HG03280 (cell line): ENCODE measurements around the gene ADGRG1.
A peak's percentile ranks its signal among the peaks of the same experiment; 100 is the strongest.

ENCODE experiments used
- ATAC-seq: cut with Tn5 transposase; IDR thresholded peaks from one replicate; pipeline ENCODE4 v1.9.1; 2021; ENCODE audit warnings: mild to moderate bottlenecking, moderate library complexity; ENCODE audit not compliant: unreplicated experiment

ADGRG1 gene

DNA sequence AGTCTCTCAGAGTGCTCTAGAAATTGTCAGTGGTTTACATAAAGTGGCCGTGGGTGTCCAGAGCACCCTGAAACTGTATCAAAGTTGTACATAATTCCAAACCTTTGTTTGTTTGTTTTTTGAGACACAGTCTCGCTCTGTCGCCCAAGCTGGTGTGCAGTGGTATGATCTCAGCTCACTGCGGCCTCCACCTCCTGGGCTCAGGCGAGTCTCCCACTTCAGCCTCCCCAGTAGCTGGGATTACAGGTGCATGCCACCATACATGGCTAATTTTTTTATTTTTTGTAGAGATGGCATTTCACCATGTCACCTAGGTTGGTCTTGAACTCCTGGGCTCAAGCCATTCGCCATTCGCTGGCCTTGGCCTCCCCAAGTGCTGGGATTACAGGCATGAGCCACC is 24.3 kb upstream of the ADGRG1 start:
- ATAC-seq, result no peak

DNA sequence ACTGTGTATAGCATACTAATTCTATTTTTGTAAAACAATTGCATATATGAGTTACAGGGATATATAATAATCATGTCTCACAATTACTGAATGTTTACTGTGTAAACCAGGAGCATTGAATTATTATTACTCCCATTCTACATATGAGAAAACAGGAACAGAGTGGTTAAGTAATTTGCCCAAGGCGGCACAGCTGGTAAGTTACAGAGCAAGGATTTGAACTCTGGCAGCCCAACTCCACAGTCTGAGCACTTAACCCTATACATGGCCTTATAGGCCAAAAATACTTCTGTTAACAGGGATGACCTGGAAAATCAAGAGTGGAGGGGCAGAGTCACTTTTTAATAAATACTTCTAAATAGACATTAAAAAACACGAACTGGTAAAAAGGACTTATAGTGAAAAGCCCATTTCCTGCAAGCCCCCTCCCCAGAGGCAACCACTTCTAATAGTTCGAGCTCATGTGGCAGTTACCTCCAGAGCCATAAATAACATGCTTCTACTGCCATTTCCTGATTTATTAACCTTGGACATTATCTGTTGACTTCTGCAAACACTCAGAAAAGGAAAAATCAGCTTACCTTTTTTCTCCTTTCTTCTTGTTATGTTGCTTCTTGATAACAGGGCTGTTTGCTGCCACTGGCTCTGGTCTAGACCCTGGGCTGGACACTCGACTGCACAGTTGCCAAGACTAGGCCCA is 22.1 kb upstream of the ADGRG1 start:
- ATAC-seq, result no peak

DNA sequence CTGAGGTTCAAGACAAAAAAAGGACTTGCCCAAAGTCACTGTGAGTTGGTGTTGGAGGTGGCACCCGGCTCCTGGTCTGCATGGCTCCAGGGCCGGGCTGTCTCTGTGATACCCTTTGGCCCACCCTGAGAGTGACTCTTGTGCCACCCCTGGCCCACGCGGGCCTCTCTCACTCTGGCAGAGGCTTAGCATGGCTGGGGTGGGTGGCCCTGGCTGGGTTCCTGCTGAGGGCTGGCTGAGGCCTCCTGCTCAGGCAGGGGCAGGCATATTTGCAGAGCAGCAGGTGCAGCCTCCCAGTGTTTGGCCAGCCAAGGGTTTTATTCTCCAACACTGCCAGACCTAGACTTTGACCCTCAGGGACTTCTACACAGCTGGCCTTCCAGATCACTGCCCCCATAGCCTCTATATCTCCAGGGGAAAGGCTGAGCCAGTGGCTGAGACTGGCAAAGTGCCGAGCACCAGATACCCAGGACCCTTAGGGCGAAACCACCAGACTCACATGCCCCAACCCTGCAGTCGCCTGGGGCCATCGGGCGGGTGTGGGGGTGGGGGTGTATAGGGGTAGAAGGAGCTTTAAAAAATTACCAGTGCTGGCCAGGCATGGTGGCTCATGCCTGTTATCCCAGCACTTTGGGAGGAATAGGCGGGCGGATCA is 21.5 kb upstream of the ADGRG1 start:
- no peak for ATAC-seq

DNA sequence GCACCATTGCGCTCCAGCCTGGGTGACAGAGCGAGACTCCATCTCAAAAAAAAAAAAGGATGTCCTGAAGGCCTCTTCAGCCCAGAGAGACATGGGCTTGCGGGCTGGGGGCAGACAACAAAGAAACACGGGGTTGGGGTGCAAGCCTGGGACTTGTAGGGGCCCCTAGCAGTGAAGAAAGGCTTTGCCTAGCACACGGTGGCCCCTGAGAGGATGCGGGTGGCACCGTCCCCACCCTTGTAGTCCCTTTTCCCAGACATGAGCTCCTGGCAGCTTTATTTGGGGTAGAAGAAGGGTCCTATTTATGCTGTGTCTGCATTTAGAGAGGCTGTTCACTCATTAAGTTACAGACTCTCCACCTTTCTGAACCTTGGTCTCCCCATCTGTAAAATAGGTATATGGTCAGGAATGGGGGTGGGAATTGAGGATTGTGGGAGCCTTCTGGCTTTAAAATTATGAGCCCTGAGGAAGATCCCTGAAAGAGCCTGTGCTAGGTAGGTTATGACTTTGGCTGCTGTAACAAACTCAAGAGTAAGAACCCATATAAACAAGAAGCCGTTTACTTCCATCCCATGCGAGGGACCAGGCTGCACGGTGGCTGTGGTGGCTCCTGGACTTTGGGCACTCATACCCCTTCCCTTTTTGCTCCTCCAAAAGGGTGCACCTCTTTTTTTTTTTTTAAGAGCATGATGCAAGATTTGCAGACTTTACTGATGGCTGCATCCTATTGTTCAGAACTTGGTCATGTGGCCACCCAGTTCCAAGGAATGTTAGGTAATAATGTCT is 20.6 kb upstream of the ADGRG1 start:
- ATAC-seq, result no peak

DNA sequence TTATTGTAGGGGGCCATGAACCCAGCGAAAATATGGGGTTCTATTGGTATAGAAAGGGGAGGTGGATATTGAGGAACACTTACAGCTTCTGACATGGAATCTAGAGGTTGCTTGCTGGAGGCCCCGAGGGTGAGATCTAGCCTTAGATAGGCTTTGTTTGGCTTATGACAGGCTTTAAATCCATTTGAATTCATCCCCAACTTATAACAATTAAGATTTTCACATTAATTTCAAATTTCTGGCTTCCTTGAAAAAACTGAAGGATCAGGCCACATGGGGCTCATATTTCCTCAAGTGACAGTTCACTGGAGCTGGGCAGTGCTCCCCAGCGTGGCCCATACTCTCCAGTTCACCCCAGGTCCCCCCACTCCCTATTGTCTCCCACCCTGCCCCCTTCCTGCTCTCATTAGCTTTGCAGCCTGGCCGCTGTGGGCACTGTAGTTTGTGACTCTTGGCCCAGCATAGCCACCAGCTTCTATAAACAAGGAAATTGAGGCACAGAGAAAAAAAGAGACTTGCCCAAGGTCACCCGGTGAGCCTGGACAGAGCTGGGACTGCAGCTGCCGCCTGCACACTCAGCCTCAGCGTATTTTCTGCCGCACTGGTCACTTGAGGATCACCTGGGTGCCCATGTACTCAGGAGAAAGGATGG is 19.8 kb upstream of the ADGRG1 start:
- ATAC-seq, result no peak

DNA sequence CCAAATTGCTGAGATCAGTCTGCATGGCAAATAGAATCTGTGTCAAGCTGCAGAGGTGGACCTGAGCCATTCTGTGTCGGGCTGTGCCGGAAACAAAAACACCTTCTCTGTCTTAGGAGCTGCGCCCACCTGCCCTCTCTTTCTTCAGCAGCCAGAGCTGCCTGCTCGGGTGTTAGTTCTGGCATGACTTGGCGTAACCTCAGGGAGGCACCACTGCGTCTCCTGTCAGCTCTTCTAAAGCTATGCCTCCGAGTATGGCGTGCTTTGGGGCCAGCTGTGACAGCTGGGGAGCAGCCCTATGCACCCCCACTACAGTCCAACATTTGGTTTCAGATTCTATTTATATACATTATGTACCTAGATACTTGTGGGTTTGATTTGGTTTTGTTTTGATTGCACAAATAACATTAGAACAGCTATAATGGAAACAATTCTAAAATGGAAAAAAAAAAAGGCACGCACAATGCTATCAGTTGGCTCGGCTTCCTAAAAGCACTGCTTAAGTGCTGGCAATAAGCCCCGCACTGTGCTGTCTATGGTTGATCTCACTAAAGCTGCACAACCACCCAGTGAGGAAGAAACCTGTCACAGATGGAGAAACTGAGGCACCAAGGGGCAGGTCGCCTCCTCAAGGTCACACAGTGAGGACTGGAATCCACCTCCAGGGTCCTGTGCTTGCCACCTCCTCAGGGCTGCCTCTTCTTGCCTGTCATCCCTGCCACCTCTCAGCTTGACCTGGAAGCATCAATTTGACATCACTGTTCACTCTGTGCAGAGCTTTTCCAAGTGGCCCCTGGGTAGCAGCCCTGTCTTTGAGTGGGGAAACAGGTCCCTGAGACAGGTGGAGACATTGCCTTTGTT is 18.7 kb upstream of the ADGRG1 start:
- ATAC-seq, result peak; percentile 95

DNA sequence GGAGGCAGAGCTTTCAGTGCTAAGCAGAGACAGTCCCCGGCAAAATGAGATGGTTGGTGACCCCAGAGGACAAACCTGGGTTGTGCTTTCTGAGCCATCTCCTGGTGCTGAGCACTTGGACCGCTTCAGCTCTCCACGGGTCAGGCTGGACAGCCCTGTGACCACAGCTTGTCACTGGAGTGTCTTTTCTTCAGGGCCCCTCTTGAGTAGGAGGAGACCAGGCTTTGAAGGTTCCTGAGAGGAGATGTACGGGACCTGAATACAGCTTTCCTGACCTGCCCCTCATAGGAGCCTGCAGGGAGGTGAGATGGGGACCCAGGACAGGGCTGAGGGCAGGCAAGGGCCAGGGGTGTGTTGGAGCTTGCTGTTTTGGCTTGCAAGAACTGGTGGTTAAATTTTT is 17.8 kb upstream of the ADGRG1 start:
- no peak for ATAC-seq

DNA sequence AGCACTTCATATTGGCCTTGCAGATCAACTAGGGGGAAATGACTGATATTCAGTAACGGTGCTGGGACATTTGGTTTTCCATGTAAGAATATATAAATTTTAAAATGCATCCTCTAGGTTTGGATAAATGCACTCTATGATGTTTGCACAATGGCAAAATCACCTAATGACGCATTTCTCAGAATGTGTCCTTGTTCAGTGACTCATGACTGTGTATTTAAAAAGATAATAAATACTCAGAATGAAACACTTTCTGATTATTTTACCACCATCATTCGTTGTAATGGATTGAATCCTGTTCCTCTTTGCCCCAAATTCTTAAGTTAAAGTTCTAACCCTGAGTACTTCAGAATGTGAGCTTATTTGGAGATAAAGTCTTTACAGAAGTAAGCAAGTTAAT is 17.2 kb upstream of the ADGRG1 start:
- ATAC-seq, result no peak

DNA sequence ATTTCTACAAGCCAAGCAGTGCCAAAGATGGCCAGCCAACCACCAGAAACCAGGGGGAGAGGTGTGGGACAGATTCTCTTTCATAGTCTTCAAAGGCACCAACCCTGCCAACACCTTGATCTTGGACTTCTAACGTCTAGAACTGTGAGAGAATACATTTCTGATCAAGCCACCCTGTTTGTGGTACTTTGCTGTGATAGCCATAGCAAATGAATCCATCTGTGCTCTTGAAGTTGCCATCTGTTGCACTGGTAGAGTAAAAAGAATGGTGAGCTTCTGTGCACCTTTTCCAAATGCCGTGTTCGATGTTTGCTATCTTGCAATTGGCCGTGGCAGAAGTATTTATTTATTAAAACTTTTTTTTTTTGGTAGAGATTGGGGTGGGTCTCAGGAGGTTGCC is 16.7 kb upstream of the ADGRG1 start:
- ATAC-seq, result no peak

DNA sequence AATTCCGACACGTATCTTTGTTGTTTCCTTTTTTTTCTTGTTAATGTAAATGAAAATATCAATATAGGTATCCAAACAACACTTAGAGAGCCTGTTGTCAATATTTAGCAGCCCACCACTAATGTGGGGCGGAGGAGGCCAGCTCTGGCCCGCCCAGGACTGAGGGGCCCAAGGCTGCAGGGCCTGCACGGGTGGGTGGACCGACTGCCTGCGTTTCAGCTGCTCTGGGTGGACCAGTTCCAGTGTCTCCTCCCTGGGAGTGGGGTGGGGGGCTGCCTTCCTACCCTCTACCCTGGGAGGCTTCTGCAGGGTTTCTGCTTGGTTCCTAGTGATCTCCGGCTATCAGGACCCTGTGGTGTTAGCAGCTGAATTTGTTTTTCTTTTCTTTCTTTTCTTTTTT is 15.9 kb upstream of the ADGRG1 start:
- no peak for ATAC-seq

DNA sequence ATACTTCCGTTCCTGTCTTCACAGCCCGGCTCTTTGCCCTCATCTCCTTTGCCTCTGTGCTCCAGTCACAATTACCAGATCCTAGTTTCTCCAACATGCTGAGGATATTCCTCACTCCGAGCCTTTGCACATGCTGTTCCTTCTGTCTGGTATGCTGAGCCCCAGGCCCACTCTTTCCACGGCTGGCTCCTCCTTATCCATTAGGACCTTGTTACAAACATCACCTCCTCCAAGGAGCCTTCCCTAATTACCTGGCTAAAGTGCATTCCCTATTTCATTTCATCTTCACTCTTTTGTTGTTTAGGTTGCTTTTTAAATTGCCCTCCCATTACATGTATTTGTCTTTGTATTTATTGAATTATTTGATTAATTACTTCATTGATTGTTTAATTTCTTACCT is 14.9 kb upstream of the ADGRG1 start:
- ATAC-seq, result no peak

DNA sequence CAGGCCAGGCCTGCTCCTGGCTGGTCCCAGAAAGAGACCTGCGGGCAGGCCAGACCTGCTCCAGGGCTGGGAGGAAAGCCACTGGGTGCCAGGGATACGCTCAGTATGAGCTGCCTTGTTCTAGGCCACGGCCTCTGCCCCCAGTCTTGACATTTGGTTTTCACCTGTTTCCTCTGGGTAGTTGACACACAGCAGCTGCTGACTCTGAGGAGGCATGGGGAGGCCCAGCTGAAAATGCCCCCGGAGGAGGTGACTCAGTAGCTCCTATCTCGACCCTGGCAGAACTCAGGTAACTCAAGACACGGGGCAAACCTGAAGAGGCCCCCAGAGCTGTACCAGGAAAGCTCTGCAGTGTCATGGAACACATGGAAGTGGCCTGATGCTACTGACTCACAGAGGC is 13.9 kb upstream of the ADGRG1 start:
- no peak for ATAC-seq

DNA sequence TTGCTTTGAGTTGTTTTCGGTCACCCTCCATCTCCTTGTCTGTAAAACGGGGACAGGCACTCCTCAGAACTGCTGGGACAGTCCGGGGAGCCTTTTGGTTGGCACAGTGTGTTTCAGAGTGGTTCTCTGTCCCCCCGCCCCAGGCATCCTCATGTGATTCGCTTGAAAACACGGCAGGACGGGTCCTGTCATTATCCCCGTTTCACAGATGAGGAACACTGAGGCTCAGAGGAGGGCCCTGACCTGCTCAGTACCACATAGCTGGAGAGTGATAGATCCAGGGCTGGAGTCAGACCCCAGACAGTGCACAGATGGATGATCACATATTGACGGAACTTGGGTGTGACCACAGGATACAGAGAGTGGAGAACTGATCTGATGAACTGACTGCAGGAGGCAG is 13.5 kb upstream of the ADGRG1 start:
- ATAC-seq, result no peak

DNA sequence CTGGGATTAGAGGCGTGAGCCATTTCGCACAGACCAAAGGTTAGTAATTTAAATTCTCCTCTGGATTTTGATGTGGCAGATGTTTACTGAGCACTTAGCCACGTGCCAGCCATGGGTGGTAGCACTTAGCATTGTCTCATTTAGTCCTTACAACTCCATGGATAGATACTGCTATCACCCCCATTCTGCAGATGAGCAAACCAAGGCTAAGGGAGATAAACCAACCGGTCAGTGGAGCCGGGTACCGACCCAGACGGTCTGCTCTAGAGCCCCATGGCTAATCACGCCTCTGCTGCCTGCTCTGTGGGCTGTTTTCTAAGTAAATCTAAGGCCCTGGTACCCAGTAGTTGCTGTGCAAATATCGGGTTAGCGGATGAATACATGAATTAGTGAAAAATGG is 12.6 kb upstream of the ADGRG1 start:
- no peak for ATAC-seq

DNA sequence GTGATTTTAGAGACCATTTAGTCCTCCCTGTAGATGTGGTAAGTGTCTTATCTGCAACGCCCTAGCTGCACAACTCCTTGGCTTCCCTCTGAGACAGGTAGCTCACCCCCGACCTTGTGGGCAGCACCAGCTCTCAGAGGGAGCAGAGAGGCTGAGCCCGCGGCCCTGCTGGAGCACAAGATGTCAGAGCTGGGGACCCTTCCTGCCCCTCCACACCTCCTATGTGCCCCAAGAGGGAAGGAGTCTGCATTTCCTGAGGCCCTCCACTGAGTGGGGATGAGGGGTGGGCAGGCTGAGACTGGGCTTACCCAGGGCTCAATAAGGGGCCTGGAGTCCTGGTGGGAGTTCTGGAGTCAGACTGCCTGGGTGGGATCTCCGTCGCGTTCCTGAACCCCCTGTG is 12.2 kb upstream of the ADGRG1 start:
- no peak for ATAC-seq

DNA sequence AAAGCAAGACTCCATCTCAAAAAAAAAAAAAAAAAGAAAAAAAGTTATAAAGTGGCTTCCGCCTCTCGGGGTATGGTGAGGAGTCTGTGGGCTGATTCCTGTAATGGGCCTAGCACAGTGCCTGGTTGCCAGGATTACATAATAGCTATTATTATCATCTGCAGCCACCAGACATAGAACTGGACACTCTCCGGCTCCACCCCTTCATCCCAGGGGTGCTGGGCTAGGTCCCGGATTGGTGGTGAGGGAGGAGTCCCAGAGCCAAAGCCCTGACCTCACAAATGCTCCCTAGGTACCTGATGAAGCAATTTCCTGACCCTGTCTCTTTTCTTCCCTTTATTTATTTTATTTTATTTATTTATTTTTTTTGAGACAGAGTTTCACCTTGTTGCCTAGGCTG is 11.6 kb upstream of the ADGRG1 start:
- ATAC-seq, result no peak

DNA sequence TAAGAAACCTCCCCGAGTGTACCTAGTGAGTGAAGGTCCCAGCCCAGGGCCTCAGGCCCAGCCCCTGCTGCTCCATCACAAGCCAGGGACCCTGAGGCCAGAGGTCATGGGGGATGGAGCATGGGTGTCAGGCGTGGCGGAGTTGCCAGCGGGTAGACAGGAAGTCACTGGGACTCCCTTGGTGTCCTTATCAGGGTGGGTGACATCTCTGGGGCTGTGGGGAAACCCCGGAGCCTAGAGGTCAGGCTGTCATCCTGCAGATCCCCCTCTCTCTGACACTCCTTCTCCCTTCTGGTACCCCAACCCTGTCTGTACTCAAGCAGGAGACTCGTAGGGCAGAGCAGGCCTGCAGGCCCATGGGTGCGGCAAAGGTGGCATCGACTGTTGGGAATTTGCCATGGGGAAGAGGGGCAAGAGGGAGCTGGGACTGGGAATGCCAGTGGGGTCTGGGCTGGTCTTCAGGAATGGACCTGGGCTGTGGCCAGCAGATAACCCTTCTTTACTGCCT is 10.8 kb upstream of the ADGRG1 start:
- ATAC-seq, result no peak

DNA sequence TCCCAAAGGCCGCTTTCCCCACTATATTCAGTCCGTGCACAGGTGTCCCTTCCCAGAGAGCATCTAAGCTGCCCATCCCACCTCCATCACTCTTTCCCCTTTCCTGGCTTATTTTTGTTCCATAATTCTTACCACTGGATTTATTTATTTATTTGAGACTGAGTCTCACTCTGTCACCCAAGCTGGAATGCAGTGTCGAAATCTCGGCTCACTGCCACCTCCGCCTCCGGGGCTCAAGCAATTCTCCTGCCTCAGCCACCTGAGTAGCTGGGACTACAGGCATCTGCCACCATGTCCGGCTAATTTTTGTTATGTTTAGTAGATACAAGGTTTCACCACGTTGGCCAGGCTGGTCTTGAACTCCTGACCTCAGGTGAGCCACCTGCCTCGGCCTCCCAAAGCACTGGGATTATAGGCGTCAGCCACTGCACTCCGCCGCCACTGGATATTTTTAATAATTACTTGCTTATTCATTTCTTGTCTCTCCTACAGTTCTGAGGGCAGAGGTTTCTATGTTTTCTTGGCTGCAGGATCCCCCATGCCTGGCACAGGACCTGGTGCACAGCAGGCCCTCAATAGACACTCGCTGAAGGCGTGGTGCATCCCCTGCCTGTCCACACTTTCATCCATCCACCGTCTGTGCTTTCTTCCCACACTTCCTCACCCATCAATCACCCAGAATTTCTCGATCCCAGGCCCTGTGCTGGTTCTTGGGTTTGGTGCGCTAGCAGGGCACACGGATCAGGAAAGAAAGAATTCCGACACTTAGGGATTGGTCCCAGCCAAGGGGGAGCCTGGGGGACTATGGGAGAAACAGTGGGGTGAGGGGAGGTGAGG is 9.9 kb upstream of the ADGRG1 start:
- no peak for ATAC-seq

DNA sequence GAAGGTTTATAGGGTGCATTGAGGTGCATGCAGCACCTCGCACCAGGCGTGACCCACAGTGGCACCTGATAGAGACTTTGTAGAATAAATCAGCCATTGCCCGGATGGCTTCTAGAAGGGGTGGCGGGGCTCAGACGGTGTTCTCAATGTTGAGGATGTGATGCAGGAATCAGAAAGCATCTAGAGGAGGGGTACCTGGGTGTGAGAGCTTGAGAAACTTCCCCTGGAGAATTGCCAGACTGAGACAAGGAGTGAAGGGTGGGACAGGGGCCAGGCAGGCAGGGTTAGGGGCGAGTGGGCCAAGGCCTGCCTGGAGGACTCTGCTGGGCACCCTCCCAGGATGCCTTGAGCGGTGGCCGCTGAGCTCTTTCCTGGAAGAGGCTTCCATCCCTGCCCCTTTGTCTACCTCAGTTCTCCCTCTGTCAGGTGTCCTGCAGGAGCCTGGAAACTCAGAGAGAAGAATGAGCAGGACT is 9.3 kb upstream of the ADGRG1 start:
- ATAC-seq, result no peak
